GM23338 (cell line): Measurements from ENCODE around the gene FAM177A1. TPM values are rescaled to one million over a fixed set of nuclear protein-coding genes. Genes with fewer than 3 reads are reported as not detected.

Experiments
- ATAC-seq: fragments of 200-7000 bp; cut with Tn5 transposase; 3 replicates; pipeline ENCODE4 v1.9.1; 2020
- DNase-seq: peaks from one replicate; pipeline ENCODE4 v3.0.0-alpha.2; 2015; ENCODE audit warnings: low spot score
- H2AFZ ChIP-seq: fragments of 200-600 bp; sonication (generic); 2 replicates; pipeline ENCODE4 v1.8.0; 2016; ENCODE audit warnings: antibody characterized with exemption, mild to moderate bottlenecking, moderate library complexity
- H3F3A ChIP-seq: fragments of 200-600 bp; sonication (generic); replicated peaks from 2 replicates; pipeline ENCODE4 v1.8.0; 2017; ENCODE audit warnings: antibody characterized with exemption, mixed run types, low read depth
- H3K27ac ChIP-seq: fragments of 200-600 bp; sonication (generic); 2 replicates; pipeline ENCODE4 v1.6.1; 2016; ENCODE audit warnings: low read depth
- H3K27me3 ChIP-seq: fragments of 200-600 bp; sonication (generic); 2 replicates; pipeline ENCODE4 v1.8.0; 2016; ENCODE audit warnings: mild to moderate bottlenecking, mixed run types, moderate library complexity; ENCODE audit not compliant: insufficient read depth
- H3K36me3 ChIP-seq: fragments of 200-600 bp; sonication (generic); 2 replicates; pipeline ENCODE4 v1.8.0; 2016; ENCODE audit warnings: mild to moderate bottlenecking; ENCODE audit not compliant: insufficient read depth
- H3K4me1 ChIP-seq: fragments of 200-600 bp; sonication (generic); 2 replicates; pipeline ENCODE4 v1.8.0; 2016; ENCODE audit warnings: mild to moderate bottlenecking, moderate library complexity; ENCODE audit not compliant: insufficient read depth
- H3K4me2 ChIP-seq: fragments of 200-600 bp; sonication (generic); 2 replicates; pipeline ENCODE4 v1.7.1; 2017; ENCODE audit warnings: mixed run types
- H3K4me3 ChIP-seq: fragments of 200-600 bp; sonication (generic); 2 replicates; pipeline ENCODE4 v1.6.1; 2016; ENCODE audit warnings: mixed run types
- H3K79me2 ChIP-seq: fragments of 200-600 bp; sonication (generic); replicated peaks from 2 replicates; pipeline ENCODE4 v1.8.0; 2017; ENCODE audit warnings: mild to moderate bottlenecking; ENCODE audit not compliant: insufficient read depth
- H3K9me2 ChIP-seq: fragments of 200-600 bp; sonication (generic); 2 replicates; pipeline ENCODE4 v1.8.0; 2017; ENCODE audit not compliant: insufficient read depth
- H4K20me1 ChIP-seq: fragments of 200-600 bp; sonication (generic); replicated peaks from 2 replicates; pipeline ENCODE4 v1.8.0; 2017; ENCODE audit warnings: mild to moderate bottlenecking; ENCODE audit not compliant: insufficient read depth
- H3K27ac Mint-ChIP-seq: 2 replicates; pipeline ENCODE4 v1.8.0; 2020; ENCODE audit warnings: inconsistent platforms, mild to moderate bottlenecking, moderate library complexity, mixed read lengths
- H3K27me3 Mint-ChIP-seq: 3 replicates; pipeline ENCODE4 v1.8.0; 2022; ENCODE audit warnings: low read depth, mild to moderate bottlenecking, moderate library complexity, mixed read lengths, inconsistent platforms; ENCODE audit not compliant: insufficient read depth, poor library complexity
- H3K36me3 Mint-ChIP-seq: 3 replicates; pipeline ENCODE4 v1.8.0; 2021; ENCODE audit warnings: low read depth, mild to moderate bottlenecking, inconsistent platforms, moderate library complexity, mixed read lengths
- H3K4me1 Mint-ChIP-seq: 3 replicates; pipeline ENCODE4 v1.8.0; 2020; ENCODE audit warnings: mild to moderate bottlenecking, inconsistent platforms, mixed read lengths
- H3K4me3 Mint-ChIP-seq: 3 replicates; pipeline ENCODE4 v1.8.0; 2021; ENCODE audit warnings: moderate library complexity, mild to moderate bottlenecking, inconsistent platforms, mixed read lengths
- H3K9me3 Mint-ChIP-seq: 3 replicates; pipeline ENCODE4 v1.8.0; 2020; ENCODE audit warnings: moderate library complexity, mild to moderate bottlenecking, inconsistent platforms, mixed read lengths
- CREB1 ChIP-seq: fragments of 250-450 bp; sonication (Bioruptor Pico); IDR thresholded peaks from 2 replicates; pipeline ENCODE4 v1.5.0; 2020; ENCODE audit warnings: low read depth, mild to moderate bottlenecking, moderate library complexity
- CTCF ChIP-seq, 2 experiments: fragments of 200-600 bp in 1 of 2; sonication (generic) in 1 of 2; conservative IDR thresholded peaks; 2 replicates each; pipeline versions ENCODE4 v1.5.1 to v1.6.1; 2016 to 2017; ENCODE audit warnings: antibody characterized with exemption in 2 of 2, low read depth in 2 of 2, mild to moderate bottlenecking in 2 of 2, moderate library complexity in 1 of 2
- ETS1 ChIP-seq: IDR thresholded peaks from 2 replicates; pipeline ENCODE4 v1.6.1; 2016; ENCODE audit warnings: antibody characterized with exemption
- EZH2 ChIP-seq: fragments of 200-600 bp; sonication (generic); IDR thresholded peaks from one replicate; pipeline ENCODE4 v1.8.0; 2017; ENCODE audit warnings: antibody characterized with exemption, mild to moderate bottlenecking, low read depth; ENCODE audit not compliant: unreplicated experiment
- EZH2phosphoT487 ChIP-seq: fragments of 200-600 bp; sonication (generic); IDR thresholded peaks from one replicate; pipeline ENCODE4 v1.8.1; 2018; ENCODE audit warnings: antibody characterized with exemption; ENCODE audit not compliant: unreplicated experiment
- NANOG ChIP-seq: IDR thresholded peaks from 2 replicates; pipeline ENCODE4 v1.6.1; 2016; ENCODE audit warnings: antibody characterized with exemption, borderline replicate concordance
- REST ChIP-seq: IDR thresholded peaks from one replicate; pipeline ENCODE4 v1.6.1; 2018; ENCODE audit warnings: antibody characterized with exemption; ENCODE audit not compliant: unreplicated experiment
- STAT1 ChIP-seq: IDR thresholded peaks from one replicate; pipeline ENCODE4 v1.6.1; 2016; ENCODE audit warnings: antibody characterized with exemption; ENCODE audit not compliant: unreplicated experiment
- ZNF331 ChIP-seq: fragments of 250-450 bp; sonication (Bioruptor Pico); IDR thresholded peaks from 2 replicates; pipeline ENCODE4 v1.5.0; 2020; ENCODE audit warnings: low read depth, mild to moderate bottlenecking, moderate library complexity
- ZNF462 ChIP-seq: fragments of 250-450 bp; sonication (Bioruptor Pico); IDR thresholded peaks from 2 replicates; pipeline ENCODE4 v1.5.0; 2020; ENCODE audit warnings: mild to moderate bottlenecking, moderate library complexity
- polyA plus RNA-seq: library from polyadenylated mRNA; unstranded; fragments of >200 nt; fragmentation: Nextera tagmentation; extraction: Ambion mirVana; gene quantifications from 2 replicates; pipeline ENCODE4 v1.2.1, GENCODE V29; 2016
- total RNA-seq: library from RNA; depleted of rRNA; stranded (reverse); fragments of >200 nt; shearing (Covaris generic); gene quantifications from 2 replicates; pipeline ENCODE4 v1.2.3, GENCODE V29; 2014

Gene FAM177A1
- total and polyA plus RNA-seq, 2 experiments from 2014 or later, result 22.8 to 72.5 TPM

GRCh38 chr14:35050652-35051051 is 4.6 kb downstream of the FAM177A1 start:
- TF ChIP-seq REST, result no peak
- TF ChIP-seq ZNF331 (CRISPR knock-in tag), result no peak
- no peak for TF ChIP-seq NANOG
- TF ChIP-seq STAT1, result no peak
- TF ChIP-seq CTCF (conservative IDR thresholded peaks at IDR 0.05; ENCODE audit: low read depth in 2 of 2), result no peak
- no peak for TF ChIP-seq ZNF462
- TF ChIP-seq CREB1 (CRISPR knock-in tag), result no peak
- no peak for TF ChIP-seq EZH2phosphoT487
- TF ChIP-seq EZH2, result no peak
- no peak for TF ChIP-seq ETS1
- Mint-ChIP-seq H3K4me1 (peaks cover 6% of the 10 kb centered on the region; the same call in 2 of the 3 replicates), H3K27me3 (peaks cover under 1% of the 10 kb centered on the region), H3K36me3 (peaks cover 15% of the 10 kb centered on the region; the same call in 2 of the 3 replicates), H3K27ac (peak overlapping the region; percentile 80), H3K4me3 (no peak overlapping the region), H3K9me3 (no peaks in the 10 kb centered on the region)
- Histone ChIP-seq H3K27me3 (no peaks in the 10 kb centered on the region), H4K20me1 (no peaks in the 10 kb centered on the region), H3K36me3 (no peaks in the 10 kb centered on the region), H3K4me1 (peaks cover 4% of the 10 kb centered on the region), H2AFZ (no peak overlapping the region), H3K4me2 (no peak overlapping the region), H3F3A (peaks cover 10% of the 10 kb centered on the region), H3K9me2 (no peaks in the 10 kb centered on the region), H3K27ac (no peak overlapping the region), H3K79me2 (peaks cover 16% of the 10 kb centered on the region), H3K4me3 (no peak overlapping the region)
- ATAC-seq (no peak), DNase-seq (no peak)
